NCI-H2196 (cell line): ENCODE results near the gene CECR2.

Experiments
- DNase-seq: peaks from one replicate; lab custom pipeline; 2025; ENCODE audit not compliant: unreplicated experiment; lab: John Stamatoyannopoulos, UW

The CECR2 gene

DNA sequence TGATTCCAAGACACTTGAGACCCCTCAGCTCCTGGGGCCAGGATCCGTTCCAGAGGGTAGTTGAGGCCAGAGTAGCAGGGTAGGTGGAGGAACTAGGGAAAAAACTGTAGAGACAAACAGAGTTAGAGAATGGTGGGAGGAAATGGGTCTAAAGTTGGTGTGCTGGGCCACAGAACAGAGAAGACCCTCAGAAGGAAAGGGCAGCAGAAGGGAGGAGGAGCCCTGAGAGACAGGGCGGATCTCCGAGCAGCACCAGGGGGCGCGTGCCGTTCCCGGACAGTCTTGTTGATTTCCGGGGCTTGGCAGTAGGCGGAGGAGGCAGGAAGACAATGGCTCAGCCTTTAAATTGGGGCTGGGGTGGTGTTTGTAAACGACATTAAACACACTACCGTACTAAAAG is 2.4 kb upstream of the CECR2 start:
- DNase-seq: no peak

DNA sequence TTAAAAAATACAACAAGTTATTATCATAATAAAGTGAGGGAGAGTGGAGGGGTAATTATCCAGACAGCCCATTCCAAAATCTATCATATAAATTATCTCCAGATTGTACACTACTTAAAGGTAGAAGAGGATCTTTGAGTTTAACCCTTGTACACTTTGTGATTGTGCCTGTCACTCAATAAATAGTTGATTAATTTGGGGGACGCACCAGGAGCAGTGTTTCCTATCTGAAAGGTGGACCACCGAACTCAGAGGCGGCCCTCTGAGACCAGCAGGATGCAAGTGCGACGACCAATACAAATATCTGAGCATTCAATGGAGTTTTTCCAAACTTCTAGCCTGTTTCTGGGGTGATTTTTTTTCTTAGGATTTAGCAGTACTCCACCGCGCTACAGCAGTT is 1.1 kb upstream of the CECR2 start:
- DNase-seq: no peak

DNA sequence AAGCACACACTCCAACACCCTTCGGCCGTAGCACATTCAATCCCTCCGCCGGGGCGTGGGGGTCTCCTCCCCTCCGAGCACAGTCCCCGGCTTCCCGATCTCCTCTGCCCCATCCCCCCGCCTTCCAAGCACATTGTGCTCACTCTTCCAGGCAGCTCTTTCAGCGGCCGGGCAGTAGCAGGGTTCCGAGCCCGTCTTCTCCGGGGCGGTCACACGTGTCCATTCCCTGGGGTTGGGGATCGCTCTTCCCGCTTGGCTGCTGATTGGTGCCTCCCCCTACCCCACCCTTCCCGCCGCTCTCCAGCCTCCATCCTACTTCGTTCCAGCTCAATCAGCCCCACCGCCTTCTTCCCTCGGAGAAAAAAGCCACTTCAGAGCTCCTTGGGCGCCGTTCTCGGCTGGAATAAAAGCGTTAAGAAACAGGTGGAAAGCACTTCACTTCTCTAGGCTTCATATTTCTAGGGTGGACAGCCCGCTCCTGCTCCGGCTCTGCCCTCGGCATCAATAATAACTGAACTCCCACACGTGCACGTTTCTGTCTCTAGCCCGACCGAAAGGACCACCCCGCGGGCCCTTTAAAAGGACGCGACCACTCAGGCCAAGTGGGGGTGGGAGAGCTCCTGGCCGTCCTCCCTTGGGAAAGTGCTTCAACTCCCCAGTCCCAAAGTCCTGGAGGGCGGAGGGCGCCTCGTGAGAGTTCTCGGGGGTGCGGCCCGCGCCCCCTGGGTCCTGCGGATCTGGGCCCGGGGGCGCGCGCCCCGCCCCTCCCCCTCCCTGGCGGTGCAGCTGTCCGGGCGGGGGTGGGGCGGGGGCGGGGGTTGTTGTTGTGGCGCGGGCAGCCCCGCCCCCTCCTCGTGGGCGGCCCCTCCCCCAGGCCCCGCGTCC is 464 bp upstream of the CECR2 start:
- DNase-seq: peak; percentile 59

DNA sequence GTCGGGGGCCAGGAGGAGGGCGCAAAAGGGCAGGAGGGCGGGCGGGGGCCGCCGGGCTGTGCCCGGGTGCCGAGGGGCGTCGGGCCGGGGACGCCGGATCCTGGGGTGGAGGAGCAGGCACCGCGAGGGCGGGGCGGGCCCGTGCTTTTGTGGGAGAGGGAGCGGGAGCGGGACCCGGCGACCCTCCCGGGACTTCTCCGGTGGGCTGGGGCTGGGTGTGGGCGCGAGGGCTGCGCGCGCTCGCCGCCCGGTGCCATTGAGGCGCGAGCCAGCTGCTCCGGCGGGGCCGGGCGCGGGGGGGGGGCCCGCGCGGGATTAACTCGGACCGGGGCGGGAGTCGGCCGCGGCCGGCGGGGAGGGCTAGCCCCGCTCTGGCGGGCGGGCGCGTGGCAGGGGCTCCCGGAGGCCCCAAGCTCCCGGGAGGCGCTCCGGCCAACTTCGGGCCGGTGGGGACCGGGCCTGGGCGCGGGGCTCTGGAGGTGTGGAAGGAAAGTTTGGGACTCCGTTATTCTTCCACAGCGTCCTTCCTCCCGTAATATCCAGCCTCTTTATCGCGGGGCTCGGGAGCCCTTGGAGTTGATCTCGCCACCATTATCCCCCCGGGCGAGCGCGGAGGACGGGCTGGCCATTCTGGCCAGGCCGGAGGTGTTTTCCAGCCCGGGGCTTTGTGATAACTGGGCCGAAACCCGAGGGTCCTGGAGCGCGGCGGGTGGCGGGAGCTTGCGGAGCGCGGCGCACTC is 936 bp downstream of the CECR2 start:
- no peak for DNase-seq

DNA sequence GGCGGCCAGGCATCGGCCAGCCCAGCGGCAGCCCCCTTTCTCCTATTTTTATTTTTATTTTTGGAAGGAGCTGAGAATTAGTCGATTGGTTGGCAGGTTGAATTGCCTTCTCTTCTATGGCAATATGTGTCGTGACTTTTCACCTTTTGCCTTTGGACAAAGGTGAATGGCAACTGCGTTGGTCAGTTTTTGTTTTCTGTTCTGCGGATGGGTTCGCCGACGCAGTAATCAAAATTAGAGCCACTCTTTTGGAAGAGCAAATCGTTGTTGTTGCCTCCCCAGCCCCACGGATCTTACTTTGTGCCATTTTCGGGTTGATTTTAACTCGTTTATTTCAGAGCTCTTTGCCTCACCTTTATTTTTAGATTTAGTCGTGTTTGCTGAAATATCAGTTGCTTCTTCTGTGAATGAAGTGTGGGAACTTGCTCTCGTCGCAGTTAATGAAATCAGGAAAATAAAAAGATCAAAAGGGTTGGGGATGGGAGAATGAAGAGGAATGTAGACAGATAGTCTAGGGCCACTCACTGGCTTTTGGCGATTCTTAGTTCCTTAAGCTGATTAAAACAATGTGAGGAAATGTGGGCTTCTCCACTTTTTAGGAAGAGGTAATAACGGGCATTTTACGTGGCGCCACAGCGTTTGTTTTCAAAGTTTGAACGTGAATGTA is 1.6 kb downstream of the CECR2 start:
- no peak for DNase-seq

DNA sequence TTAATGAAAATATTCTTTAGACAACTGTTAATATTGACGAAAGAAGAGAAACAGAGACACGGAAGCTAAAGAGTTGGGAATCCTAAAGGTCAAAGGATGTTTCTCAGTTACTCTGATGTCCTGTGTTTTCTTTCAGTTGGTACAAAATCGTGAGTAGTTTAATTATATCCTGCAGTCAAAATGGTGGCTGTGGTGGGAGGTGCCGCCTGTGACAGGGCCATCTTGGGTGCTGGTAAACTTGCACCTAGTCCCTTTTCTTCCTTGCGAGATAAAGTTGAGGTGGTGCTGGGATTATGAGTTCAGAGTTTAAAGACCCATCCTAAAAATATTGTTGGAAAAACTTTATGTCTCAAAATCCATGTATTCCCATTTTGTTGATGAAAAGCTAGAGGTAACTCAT is 2.2 kb downstream of the CECR2 start:
- no peak for DNase-seq

DNA sequence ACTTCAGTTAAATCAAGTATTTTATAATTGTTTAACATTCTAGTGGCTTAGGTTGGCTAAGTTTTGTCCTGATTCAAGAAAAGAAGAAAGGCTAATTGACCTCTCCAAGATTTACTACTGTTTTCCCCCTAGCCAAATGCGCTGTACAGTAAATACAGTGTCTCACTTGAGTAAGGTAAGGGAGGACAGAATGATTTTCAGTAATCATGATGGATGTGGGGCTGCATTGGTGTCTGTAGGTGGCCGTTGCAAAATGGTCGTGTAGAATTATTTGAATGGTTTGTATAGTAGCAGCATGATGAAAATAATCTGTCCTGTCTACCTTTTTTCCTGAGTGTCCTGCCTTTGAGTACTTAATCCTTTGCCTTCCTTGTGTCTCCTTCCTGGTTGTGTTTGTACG is 4.6 kb downstream of the CECR2 start:
- DNase-seq: no peak

DNA sequence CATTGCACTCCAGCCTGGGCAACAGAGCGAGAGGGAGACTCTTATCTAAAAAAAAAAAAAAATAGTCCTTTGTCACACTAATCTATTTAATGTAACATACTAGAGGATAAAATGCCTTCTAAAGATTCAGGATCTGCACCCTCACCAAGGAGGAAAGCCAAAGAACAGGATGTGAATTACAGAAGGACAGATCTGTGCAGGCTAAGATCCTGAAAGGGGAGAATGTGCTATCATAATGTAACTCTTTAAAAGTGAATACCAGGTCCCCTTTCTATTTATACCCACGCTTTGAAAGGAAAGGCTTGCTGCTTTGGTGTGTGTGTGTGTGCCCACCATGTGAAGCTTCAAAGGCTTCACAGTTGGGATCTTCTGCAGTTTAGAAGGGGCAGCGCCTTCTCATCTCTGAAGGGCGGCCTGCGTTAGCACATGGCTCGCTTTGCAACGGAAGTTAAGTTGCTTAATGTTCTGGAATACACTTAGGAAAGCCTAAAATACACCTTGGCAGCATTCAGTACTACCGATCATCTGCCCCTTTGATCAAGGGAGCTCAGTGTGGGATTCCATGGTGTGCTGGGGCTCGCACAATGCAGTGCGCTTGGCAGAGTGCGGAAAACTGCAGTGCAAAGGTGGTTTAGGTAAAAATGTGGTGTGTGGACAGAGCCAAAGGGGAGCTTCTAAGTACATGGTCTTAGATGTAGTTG is 6.8 kb downstream of the CECR2 start:
- no peak for DNase-seq

DNA sequence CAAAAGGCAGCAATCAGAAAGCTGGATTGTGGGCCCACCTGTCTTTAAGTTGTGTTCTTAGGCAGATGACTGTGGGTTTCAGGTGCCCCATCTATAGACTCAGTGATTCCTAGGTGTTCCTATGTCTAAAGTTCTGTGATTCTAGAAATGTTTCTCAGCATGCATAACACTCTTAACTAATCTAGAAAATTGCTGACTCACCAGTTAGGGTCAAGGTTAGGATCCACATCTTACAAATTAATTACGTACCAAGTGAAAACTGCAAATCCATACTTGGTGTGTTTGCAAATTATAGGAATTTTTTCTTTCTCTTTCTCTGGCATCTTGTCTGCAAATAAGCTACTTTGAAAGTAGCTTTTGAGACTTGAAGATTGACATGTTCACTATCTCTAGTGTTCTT is 7.7 kb downstream of the CECR2 start:
- no peak for DNase-seq

DNA sequence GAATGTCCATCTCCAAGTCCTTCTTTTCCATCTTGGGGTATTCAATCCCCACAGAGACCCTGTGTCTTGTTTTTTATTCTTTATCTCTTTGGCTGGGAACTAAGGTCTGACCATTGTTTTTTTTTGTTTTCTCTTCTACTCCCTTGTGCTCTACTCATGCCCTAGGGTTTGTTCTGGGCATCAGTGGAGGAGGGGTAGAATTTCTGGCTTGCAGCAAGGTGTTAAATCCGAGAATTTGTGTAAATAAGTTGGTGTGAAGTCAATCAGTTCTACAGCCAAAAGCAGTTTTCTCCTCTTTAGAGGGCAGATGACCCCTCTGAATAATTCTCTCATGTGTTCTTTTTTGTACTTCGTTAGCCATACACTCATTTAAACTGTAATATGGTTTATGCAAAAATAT is 10.7 kb downstream of the CECR2 start:
- DNase-seq: no peak

DNA sequence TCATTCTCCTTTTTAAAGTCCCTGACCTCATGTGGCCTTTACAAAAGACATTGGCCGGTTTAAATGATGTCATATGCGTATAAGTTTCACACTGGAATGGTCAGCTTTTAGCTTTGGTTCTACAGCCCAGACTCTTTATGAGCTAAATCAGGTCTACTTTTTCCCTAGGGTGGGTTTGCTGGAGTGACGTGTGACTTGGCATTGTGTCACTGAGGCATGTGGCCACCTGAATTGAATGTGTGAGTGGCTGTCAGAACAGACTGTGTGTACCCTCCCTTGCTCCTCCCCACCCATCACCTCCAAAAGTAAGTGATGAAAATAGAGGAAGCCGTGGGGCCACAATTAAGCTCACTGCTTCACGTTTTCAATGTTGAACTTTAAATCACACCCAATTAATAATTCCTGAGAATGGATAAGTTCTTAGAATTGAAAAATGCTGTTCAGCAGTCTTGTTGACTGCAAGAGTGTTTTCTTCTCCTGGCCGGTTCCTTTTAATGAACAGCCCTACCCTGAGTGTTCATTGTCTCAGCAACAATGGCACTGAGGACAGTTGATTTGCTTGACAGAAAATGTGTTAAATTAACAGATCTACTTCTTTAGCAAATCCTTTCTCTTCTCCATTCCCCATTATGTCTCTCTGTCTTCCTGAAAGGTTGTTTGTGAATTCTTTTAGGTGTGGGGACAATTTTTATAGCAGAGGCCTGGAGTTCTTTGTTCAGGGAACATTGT is 11.3 kb downstream of the CECR2 start:
- no peak for DNase-seq

DNA sequence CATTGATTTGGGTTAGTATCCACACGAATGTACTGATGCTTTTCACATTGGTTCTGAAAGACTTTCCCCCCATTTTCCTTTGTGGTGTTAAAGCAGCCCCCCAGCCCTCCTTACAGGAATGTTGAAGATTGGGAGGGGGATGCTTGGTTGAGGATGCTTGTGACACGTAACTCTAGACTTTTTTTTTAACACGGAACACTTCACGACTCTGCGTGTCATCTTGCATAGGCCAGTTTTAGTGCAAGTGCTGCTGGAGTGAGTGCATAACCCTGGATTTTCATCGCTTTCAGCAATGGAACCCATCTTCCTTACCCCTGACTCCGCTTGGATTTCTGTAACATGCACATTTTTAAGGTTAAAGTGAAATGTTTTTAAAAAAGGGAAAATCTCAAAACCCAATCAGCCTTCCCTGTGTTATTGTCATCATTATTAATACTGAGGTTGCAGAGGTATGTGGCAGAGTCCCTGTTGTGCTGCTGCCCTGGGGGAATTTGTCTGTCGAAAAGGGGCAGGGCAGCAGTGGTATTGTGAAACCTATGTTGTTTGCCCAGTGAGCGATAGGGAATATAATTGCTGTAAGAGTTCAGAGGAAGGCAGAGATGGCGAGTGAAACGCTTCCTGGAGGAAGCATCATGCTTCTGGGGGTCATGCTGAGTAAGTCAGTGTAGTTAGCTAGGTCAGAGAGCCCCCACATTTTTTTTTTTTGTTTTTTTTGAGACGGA is 12.1 kb downstream of the CECR2 start:
- no peak for DNase-seq

DNA sequence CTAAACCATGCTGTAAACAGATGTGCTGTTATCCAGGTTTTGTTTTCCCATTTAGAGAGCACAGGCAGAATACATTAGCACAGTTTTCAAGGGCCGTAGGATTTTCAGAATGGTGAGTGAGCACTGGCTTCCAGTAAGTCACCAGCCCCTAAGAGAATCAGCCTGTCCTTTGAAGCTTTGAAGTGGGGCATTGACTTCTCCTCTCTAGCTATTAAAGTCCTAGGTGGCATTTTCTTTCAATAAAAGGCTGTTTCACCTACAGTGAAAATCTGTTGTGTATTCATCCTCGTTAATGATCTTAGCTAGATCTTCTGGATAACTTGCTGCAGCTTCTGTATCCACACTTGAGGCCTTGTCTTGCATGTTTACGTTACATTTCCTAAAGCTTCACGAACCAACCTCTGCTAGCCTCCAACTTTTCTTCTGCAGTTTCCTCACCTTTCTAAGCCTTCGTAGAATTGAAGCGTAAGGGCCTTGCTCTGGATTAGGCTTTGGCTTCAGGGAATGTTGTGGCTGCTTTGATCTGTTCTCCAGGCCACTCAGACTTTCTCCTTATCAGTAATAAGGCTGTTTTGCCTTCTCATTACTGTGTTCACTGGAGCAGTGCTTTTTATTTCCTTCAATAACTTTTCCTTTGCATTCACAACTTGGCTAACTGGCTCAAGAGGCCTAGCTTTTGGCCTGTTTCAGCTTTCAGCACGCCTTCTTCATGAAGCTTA is 15.5 kb downstream of the CECR2 start:
- DNase-seq: no peak

DNA sequence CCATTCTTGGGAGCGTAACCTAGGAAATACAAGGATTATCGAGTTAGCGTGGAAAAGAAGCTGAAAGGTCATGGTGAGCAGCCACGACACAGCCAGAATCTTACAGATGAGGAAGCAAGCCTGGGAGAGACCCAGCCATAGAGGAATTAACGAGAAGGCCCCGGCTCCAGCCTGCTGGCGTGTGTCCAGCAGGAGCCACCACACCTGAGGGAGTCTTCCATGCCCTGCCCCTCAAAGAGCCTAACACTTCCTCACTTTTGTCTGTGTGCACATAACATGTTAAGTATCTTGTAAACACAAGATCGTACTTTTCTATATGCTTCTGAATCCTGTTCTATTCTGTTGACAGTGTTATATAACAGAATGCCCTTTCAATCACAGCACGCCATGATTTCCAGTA is 18.1 kb downstream of the CECR2 start:
- DNase-seq: no peak

DNA sequence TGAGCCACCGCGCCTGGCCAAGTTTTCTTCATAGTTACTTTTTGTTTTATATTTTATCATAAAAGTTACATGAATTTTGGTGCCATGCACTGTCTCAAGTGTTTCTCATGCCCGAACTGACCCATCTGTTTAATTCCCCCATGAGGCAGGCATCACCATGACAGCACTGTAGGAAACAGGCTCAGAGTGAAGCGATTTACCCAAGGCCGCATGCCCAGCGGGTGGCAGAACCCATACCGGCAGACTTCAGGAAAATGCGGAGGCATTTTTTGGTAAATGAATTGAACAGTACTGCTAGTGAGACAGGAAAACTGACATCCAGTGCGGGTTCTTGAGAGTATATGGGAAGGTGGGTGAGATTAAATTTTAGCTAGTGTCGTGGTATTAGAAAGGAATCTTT is 19.0 kb downstream of the CECR2 start:
- no peak for DNase-seq

DNA sequence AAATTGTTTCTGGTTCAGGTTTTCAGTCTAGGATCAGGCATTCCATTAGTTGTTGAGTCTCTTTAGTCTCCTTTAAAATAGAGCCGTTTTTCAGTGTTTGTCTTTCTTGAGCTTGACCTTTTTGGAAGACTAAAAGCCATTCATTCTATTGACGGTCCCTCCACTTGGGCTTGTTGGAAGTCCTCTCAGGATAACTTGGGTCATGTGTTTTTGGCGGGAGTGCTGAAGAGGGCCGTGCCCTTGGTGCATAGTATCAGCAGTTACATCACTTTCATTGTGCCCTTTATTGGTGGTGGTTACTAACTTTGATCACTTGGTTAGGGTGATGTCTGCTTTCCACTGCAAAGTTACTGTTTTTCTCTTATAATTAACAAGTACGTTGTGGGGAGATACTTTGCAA is 20.8 kb downstream of the CECR2 start:
- no peak for DNase-seq

DNA sequence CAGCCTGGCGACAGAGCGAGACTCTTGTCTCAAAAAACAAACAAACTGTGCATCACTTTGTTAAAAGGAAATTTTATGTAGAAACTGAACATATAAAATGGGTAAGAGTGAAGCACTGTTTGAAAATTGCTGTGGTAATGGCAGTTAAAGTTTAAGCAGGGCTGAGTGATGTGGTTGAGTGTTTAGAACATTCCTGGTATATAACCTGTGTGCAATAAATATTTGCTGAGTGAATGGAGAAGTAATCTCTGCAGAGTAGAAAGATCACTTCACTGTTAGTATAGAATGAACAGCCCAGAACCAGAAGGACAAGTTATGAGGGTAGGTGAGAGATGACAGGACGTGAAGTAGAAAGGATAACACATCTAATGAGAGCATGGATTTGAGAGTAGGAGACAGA is 27.3 kb downstream of the CECR2 start:
- no peak for DNase-seq

DNA sequence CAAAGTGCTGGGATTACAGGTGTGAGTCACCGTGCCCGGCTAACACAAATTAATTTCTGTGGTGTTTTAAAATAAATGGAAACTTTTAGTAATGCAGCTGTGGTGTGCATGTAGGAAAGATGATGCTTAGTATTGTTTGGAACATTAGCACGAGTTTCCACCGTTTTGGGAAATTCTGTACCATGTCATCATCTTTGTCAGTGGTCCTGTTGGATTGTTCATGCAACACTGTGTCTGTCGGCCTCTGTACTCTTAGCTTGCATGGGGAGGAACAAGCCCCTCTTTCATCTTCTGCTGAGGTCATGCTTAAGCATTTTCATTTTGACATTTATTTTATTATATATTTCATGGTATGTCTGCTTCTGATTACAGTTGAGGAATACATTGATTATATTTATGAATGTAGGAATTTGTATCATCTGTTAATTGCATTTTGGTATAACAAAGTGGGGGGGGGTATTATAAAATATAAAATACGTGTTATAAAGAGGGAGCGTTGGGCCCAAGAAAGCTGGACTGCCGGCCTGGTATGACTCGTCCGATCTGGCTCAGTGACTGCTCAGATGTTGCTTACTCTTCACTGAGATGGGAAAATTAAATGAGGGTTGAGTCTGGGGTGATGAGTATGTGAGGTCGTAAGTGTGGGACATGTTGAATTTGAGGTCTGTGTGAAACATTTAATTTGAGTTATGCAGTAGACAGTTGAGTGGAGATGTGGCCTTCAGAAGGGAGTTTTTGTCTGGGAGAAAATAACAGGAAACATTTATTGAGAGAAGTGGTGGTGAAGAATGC is 28.7 kb downstream of the CECR2 start:
- DNase-seq: no peak

DNA sequence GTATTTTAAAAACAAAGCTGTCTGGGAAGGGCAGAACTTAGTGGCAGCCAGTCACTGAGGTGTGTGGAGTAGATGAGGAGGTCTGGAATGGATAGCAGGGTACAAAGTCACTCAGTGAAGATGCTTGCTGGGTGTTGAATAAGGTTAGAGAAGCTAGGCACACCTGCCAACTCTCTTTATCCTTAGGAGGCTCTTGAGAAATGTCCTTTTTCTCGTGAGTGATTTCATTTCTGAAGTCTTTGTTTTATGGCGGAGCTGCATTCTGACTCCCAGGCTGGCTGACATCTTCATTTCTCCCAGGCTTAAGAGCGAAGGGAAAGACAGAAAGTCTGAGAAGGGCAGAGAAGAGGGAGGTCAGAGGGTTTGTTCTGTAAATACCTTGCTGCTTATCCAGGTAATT is 31.0 kb downstream of the CECR2 start:
- DNase-seq: no peak
